Measurements from ENCODE around the gene PAPSS1. TPM values are rescaled to one million over a fixed set of nuclear protein-coding genes. Genes with fewer than 3 reads are reported as not detected.
"Not testable (repeated sequence)": the region's sequence is repeated elsewhere in the genome, so short reads cannot be mapped to it uniquely, and the experiment has no call there.

The PAPSS1 gene
- total RNA-seq, 3 donors from 2014 or later, result 19.8 to 23.3 (median 21.6) TPM

- DNase-seq (no peak), ATAC-seq (no peak)
- Mint-ChIP-seq H3K27me3 (ENCODE audit: low read depth) (no peaks in the 10 kb centered on the region), H3K4me1 (ENCODE audit: low read depth) (peaks cover 15% of the 10 kb centered on the region), H3K9me3 (peaks cover 12% of the 10 kb centered on the region), H3K36me3 (ENCODE audit: insufficient read depth) (peaks cover 16% of the 10 kb centered on the region), H3K4me3 (no peak overlapping the region)
Measured at GRCh38 chr4:107712236-107712635, 7.8 kb downstream of the PAPSS1 start.

- no peaks in the 10 kb centered on the region for H3K27me3 Mint-ChIP-seq (ENCODE audit: low read depth)
Measured at GRCh38 chr4:107711831-107712230, 8.2 kb downstream of the PAPSS1 start.

DNA sequence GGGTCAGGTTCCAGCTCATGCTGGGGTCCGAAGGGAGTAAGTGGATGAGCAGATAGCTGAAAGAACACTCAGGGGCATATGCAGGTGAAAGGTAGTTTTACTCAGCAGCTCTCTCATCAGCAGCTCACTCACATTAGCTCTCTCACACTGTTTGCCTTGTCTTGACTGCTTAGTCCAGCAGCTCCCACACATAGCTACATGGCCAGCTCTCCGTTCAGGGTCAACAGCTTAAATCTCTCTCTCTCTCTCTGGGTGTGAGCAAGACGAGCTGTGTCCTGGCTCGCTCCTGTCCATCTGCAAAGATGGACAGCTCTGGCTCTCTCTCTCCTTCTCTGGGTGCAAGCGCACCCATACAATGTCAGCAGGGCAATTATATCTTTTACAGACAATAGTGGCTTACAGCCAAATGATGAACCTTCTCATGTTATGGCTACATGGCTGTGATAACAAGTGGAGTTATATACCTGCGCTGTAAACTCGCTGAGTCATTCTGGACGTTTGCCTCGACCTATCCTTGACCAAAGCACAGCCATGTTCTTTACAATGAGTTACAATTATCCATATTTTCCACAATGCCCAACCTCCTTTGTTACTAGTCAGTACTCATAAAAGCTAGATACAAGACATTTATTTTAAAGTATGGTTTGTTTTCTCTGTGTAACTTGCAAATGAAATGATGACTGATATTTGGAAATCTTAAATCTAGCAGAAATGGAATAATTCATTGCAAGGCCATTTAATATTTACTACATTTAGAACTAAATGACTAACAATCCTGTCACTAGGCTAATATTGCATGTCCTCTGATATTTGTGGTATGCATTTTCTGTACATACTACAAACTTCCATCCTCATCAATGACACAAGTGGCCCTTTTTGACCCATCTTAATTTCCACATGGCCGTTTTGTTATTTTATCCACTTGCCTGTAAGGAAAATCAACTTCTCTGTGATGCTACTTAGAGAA is 9.3 kb downstream of the PAPSS1 start:
- DNase-seq, result no peak
- peaks cover 20% of the 10 kb centered on the region for H3K36me3 Mint-ChIP-seq (ENCODE audit: insufficient read depth)
- H3K4me1 Mint-ChIP-seq (ENCODE audit: low read depth), result peaks cover 13% of the 10 kb centered on the region
- H3K4me3 Mint-ChIP-seq, result no peak overlapping the region
- peaks cover 17% of the 10 kb centered on the region for H3K9me3 Mint-ChIP-seq
- no peaks in the 10 kb centered on the region for H3K27me3 Mint-ChIP-seq (ENCODE audit: low read depth)
- ATAC-seq, result no peak

More at GRCh38 chr4:107711831-107712230, 8.2 kb downstream of the PAPSS1 start:
- ATAC-seq (no peak), DNase-seq (no peak)
- Mint-ChIP-seq H3K9me3 (peaks cover 12% of the 10 kb centered on the region), H3K4me3 (no peak overlapping the region), H3K4me1 (ENCODE audit: low read depth) (peaks cover 15% of the 10 kb centered on the region), H3K36me3 (ENCODE audit: insufficient read depth) (peaks cover 16% of the 10 kb centered on the region)

GRCh38 chr4:107709916-107710315 is 10.1 kb downstream of the PAPSS1 start:
- H3K9me3 Mint-ChIP-seq, result peaks cover 23% of the 10 kb centered on the region
- DNase-seq, result no peak
- peaks cover 25% of the 10 kb centered on the region for H3K36me3 Mint-ChIP-seq (ENCODE audit: insufficient read depth)
- H3K27me3 Mint-ChIP-seq (ENCODE audit: low read depth), result no peaks in the 10 kb centered on the region
- ATAC-seq, result no peak
- H3K4me1 Mint-ChIP-seq (ENCODE audit: low read depth), result peaks cover 13% of the 10 kb centered on the region
- no peak overlapping the region for H3K4me3 Mint-ChIP-seq

GRCh38 chr4:107708225-107708624 is 11.8 kb downstream of the PAPSS1 start:
- H3K4me3 Mint-ChIP-seq, result no peak overlapping the region
- ATAC-seq (no peak), DNase-seq (no peak)
- H3K36me3 Mint-ChIP-seq (ENCODE audit: insufficient read depth), result peaks cover 26% of the 10 kb centered on the region
- peaks cover 13% of the 10 kb centered on the region for H3K4me1 Mint-ChIP-seq (ENCODE audit: low read depth)
- no peaks in the 10 kb centered on the region for H3K27me3 Mint-ChIP-seq (ENCODE audit: low read depth)
- H3K9me3 Mint-ChIP-seq, result peaks cover 29% of the 10 kb centered on the region

- H3K4me3 Mint-ChIP-seq, result no peak overlapping the region
- DNase-seq (no peak), ATAC-seq (no peak)
- peaks cover 35% of the 10 kb centered on the region for H3K36me3 Mint-ChIP-seq (ENCODE audit: insufficient read depth)
- peaks cover 13% of the 10 kb centered on the region for H3K4me1 Mint-ChIP-seq (ENCODE audit: low read depth)
- peaks cover 30% of the 10 kb centered on the region for H3K9me3 Mint-ChIP-seq
- H3K27me3 Mint-ChIP-seq (ENCODE audit: low read depth), result no peaks in the 10 kb centered on the region
Measured at GRCh38 chr4:107705742-107706556, 14.1 kb downstream of the PAPSS1 start.

DNA sequence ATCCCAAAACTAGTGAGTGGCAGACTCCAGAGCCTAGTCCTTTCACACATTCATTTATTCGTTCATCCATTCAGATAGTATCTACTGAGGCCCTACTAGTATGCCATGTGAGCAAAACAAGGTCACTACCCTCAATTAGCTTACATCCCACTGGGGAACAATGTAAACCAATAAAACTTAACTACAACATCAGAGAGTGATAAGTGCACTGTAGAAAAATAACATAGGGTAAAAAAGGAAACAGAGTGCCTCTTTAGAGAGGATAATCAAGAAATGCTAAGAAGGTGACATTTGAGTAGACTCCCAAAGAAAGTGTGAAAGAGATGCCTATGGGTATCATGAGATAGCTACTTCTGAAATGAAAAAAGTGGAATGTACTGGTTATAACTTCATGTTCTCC is 18.5 kb downstream of the PAPSS1 start:
- Mint-ChIP-seq H3K27me3 (ENCODE audit: low read depth) (no peaks in the 10 kb centered on the region), H3K9me3 (peaks cover 19% of the 10 kb centered on the region), H3K4me3 (no peak overlapping the region), H3K4me1 (ENCODE audit: low read depth) (no peaks in the 10 kb centered on the region), H3K36me3 (ENCODE audit: insufficient read depth) (peaks cover 39% of the 10 kb centered on the region)
- ATAC-seq (no peak), DNase-seq (no peak)

DNA sequence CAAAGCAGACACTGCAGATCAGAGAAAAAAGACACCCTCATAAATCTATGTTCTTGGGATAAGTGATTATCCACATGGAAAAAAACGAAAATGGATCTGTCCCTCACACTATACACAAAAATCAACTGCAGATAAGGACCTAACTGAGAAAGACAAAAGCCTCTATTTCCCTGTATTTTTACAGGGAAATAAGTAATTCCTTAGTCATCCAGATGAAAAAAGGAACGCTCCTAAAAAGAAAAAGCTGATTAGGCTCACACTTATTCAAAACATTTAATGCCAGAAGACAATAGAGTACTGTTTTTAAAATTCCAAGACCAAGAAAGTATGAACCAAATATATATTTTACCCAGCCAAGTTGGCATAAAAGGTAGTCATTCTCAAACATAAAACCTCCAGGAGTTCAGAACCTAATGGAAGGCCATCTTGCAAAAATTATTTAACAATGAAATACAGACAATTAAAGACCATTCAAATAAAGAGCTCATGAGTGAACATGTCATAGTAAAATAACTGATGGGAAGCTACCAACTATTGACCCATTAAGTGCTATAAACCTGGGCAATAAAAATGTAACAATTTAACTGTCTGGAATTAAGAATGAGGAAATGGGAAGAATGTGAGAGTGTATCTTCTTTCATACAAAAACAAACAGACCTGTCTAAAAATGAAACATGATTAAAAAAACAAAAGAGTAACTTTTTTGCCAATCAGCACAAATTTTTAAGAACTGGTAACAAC is 20.4 kb downstream of the PAPSS1 start:
- ATAC-seq (no peak), DNase-seq (no peak)
- peaks cover 38% of the 10 kb centered on the region for H3K36me3 Mint-ChIP-seq (ENCODE audit: insufficient read depth)
- no peaks in the 10 kb centered on the region for H3K4me1 Mint-ChIP-seq (ENCODE audit: low read depth)
- no peaks in the 10 kb centered on the region for H3K27me3 Mint-ChIP-seq (ENCODE audit: low read depth)
- H3K4me3 Mint-ChIP-seq, result no peak overlapping the region
- peaks cover 7% of the 10 kb centered on the region for H3K9me3 Mint-ChIP-seq

DNA sequence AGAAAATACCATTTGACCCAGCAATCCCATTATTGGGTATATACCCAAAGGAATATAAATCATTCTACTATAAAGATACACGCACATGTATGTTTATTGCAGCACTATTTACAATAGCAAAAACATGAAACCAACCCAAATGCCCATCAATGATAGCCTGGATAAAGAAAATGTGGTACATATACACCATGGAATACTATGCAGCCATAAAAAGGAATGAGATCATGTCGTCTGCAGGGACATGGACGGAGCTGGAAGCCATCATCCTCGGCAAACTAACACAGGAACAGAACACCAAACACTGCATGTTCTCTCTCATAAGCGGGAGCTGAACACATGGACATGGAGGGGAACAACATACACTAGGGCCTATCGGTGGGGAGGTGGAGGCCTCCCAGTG is 23.8 kb downstream of the PAPSS1 start:
- ATAC-seq; H3K27me3 Mint-ChIP-seq (ENCODE audit: low read depth); H3K4me3 Mint-ChIP-seq; DNase-seq; H3K9me3 Mint-ChIP-seq: not testable (repeated sequence)
- Mint-ChIP-seq H3K36me3 (ENCODE audit: insufficient read depth) (peaks cover 50% of the 10 kb centered on the region), H3K4me1 (ENCODE audit: low read depth) (peaks cover 21% of the 10 kb centered on the region)

GRCh38 chr4:107693132-107693531 is 26.9 kb downstream of the PAPSS1 start:
- no peak for ATAC-seq
- H3K9me3 Mint-ChIP-seq, result no peaks in the 10 kb centered on the region
- no peak for DNase-seq
- H3K4me1 Mint-ChIP-seq (ENCODE audit: low read depth), result peaks cover 21% of the 10 kb centered on the region
- no peak overlapping the region for H3K4me3 Mint-ChIP-seq
- peaks cover 34% of the 10 kb centered on the region for H3K36me3 Mint-ChIP-seq (ENCODE audit: insufficient read depth)
- no peaks in the 10 kb centered on the region for H3K27me3 Mint-ChIP-seq (ENCODE audit: low read depth)

DNA sequence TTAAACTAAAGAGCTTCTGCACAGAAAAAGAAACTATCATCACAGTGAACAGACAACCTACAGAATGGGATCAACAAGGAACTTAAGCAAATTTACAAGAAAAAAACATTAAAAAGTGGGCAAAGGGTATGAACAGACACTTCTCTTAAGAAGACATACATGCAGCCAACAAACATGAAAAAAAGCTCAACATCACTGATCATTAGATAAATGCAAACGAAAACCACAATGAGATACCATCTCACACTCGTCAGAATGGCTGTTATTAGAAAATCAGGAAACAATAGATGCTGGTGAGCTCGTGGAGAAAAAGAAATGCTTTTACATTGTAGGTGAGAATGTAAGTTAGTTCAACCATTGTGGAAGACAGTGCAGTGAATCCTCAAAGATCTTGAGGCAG is 27.8 kb downstream of the PAPSS1 start:
- Mint-ChIP-seq H3K9me3 (no peaks in the 10 kb centered on the region), H3K27me3 (ENCODE audit: low read depth) (no peaks in the 10 kb centered on the region), H3K4me1 (ENCODE audit: low read depth) (peaks cover 21% of the 10 kb centered on the region), H3K36me3 (ENCODE audit: insufficient read depth) (peaks cover 30% of the 10 kb centered on the region), H3K4me3 (no peak overlapping the region)
- ATAC-seq (no peak), DNase-seq (no peak)

GRCh38 chr4:107691378-107691777 is 28.7 kb downstream of the PAPSS1 start:
- ATAC-seq, result no peak
- Mint-ChIP-seq H3K9me3 (no peaks in the 10 kb centered on the region), H3K4me3 (no peak overlapping the region), H3K36me3 (ENCODE audit: insufficient read depth) (peaks cover 29% of the 10 kb centered on the region), H3K27me3 (ENCODE audit: low read depth) (no peaks in the 10 kb centered on the region), H3K4me1 (ENCODE audit: low read depth) (peaks cover 21% of the 10 kb centered on the region)
- DNase-seq, result no peak

DNA sequence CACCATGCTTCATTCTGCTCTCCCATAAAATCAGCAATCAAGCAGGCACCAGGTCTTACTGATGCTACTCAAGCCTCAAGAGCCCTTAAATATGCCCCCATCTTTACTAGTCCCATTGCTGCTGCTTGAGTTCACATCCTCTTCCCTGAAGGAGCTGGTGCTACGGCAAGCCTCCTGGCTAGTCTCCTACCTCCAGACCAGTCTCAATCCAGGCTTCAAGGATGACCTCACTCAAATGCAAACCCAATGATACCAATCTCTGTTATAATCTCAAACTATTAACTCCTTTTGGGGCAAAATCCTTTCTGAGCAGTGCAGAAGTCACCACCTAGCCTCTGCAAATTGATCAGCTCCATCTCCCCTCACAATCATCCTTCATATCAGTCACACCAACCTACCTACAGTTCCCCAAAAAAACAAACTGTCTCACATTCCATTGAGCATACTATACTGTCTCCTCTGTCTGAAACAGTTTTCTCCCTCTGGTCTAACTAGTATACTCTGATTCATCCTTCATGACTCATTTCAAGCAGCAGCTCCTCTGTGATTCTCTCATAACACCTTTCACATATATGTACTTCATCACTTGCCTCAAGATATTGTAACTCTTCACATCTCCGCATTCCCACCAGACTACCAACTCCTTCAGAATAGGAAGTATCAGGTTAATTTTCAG is 30.0 kb downstream of the PAPSS1 start:
- peaks cover 31% of the 10 kb centered on the region for H3K36me3 Mint-ChIP-seq (ENCODE audit: insufficient read depth)
- H3K9me3 Mint-ChIP-seq, result no peaks in the 10 kb centered on the region
- DNase-seq (no peak), ATAC-seq (peak; percentile 86 to 89)
- no peak overlapping the region for H3K4me3 Mint-ChIP-seq
- H3K27me3 Mint-ChIP-seq (ENCODE audit: low read depth), result no peaks in the 10 kb centered on the region
- H3K4me1 Mint-ChIP-seq (ENCODE audit: low read depth), result peaks cover 21% of the 10 kb centered on the region

All from activated T-cell treated with anti-CD3 and anti-CD28 coated beads, Interleukin-2, amount 50 U/mL, for 4 hours (primary cell).